Measurements from ENCODE around the gene LDLRAD4.

DNA sequence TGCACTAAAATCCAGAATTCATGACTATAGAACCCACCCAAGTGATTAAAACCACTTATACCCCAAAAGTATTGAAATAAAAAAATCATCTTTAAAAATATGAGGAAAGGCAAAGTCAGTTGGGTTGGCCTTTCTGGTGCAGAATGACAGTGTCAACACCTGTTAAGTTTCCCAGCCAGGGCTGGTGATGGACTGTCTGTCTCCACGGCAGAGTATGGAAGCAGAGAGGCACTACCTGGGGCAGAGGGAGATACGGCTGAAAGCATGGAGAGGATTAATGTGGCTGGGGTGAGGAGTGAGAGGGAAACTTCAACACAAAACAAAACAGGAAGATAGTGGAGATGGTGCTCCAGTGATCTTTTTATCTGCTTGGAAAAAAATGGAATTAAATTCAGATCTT lies 292.0 kb downstream of the LDLRAD4 start:
- TF ChIP-seq, protein P1, sequence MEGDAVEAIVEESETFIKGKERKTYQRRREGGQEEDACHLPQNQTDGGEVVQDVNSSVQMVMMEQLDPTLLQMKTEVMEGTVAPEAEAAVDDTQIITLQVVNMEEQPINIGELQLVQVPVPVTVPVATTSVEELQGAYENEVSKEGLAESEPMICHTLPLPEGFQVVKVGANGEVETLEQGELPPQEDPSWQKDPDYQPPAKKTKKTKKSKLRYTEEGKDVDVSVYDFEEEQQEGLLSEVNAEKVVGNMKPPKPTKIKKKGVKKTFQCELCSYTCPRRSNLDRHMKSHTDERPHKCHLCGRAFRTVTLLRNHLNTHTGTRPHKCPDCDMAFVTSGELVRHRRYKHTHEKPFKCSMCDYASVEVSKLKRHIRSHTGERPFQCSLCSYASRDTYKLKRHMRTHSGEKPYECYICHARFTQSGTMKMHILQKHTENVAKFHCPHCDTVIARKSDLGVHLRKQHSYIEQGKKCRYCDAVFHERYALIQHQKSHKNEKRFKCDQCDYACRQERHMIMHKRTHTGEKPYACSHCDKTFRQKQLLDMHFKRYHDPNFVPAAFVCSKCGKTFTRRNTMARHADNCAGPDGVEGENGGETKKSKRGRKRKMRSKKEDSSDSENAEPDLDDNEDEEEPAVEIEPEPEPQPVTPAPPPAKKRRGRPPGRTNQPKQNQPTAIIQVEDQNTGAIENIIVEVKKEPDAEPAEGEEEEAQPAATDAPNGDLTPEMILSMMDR (IDR thresholded peaks at IDR 0.05), result no peak
- no peak for TF ChIP-seq EZH2 (IDR thresholded peaks at IDR 0.05; ENCODE audit: borderline replicate concordance, insufficient read depth, low read depth, low read length, poor library complexity, severe bottlenecking)
